C4-2B (cell line): ENCODE measurements around the gene DCPS.
A peak's percentile ranks its signal among the peaks of the same experiment; 100 is the strongest.
"Not testable (repeated sequence)": the region's sequence is repeated elsewhere in the genome, so short reads cannot be mapped to it uniquely, and the experiment has no call there.

Experiments used
- H3K27ac ChIP-seq: fragments of 450-650 bp; 2 replicates; pipeline ENCODE4 v1.5.1; 2017
- ZFX ChIP-seq: fragments of 450-650 bp; IDR thresholded peaks from 2 replicates; pipeline ENCODE4 v1.6.1; 2017
- TF ChIP-seq, protein P1 (sequence below): fragments of 450-650 bp; conservative IDR thresholded peaks from 2 replicates; pipeline ENCODE4 v1.5.1; 2017; ENCODE audit warnings: mild to moderate bottlenecking

DCPS gene

GRCh38 chr11:126360049-126360446 lies 56.2 kb downstream of the DCPS start:
- no peak for TF ChIP-seq ZFX
- TF ChIP-seq, protein P1, sequence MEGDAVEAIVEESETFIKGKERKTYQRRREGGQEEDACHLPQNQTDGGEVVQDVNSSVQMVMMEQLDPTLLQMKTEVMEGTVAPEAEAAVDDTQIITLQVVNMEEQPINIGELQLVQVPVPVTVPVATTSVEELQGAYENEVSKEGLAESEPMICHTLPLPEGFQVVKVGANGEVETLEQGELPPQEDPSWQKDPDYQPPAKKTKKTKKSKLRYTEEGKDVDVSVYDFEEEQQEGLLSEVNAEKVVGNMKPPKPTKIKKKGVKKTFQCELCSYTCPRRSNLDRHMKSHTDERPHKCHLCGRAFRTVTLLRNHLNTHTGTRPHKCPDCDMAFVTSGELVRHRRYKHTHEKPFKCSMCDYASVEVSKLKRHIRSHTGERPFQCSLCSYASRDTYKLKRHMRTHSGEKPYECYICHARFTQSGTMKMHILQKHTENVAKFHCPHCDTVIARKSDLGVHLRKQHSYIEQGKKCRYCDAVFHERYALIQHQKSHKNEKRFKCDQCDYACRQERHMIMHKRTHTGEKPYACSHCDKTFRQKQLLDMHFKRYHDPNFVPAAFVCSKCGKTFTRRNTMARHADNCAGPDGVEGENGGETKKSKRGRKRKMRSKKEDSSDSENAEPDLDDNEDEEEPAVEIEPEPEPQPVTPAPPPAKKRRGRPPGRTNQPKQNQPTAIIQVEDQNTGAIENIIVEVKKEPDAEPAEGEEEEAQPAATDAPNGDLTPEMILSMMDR, result no peak
- H3K27ac ChIP-seq, result no peak overlapping the region

DNA sequence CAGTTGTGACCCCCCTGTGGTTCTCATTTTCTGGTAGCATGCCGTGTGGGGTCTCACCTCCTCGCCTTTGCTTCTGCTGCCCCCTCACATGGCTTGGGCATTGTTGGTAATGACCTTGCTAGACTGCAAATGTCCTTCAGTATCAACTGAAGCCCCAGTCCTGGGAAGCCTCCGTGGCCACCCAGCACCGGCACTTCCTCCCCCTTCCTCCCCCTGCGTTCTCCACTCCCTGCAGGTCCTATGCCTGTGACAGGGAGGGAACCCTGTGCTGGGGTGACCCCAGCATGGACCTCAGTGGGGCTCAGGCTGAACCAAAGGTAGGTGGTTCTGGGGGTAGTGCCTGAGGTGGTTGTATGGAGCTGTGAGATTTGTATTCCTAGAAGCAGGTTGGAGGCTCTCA lies 57.5 kb downstream of the DCPS start:
- no peak overlapping the region for H3K27ac ChIP-seq
- TF ChIP-seq, protein P1, result no peak
- no peak for TF ChIP-seq ZFX

GRCh38 chr11:126362879-126363655 lies 59.2 kb downstream of the DCPS start:
- TF ChIP-seq, protein P1, result no peak
- no peak for TF ChIP-seq ZFX
- peak overlapping the region; percentile 29; the same call in 1 of the 2 replicates for H3K27ac ChIP-seq

GRCh38 chr11:126363706-126364248 lies 59.9 kb downstream of the DCPS start:
- peak overlapping the region; percentile 29; the same call in 1 of the 2 replicates for H3K27ac ChIP-seq
- TF ChIP-seq ZFX, result no peak
- TF ChIP-seq, protein P1, result no peak

DNA sequence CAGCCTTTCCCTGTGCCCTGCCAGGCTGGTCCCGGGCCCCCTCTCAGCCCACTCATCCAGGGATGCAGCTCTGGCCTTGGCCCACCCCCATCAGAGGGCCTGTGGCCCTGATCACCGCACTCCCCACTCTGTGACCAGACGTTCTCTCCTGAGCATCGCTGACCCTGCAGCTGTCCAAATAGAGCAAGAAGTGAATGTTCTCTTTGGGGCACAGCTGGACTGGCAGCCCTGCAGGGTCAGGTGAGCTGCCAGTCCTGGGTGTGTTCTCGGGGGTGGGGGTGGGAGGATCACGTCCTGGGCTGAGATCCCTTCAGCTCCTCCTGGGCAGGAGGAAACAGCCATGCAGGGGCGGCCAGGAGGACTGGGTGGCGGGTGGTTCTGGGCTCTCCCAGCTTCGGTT lies 60.9 kb downstream of the DCPS start:
- H3K27ac ChIP-seq, result not testable (repeated sequence)

DNA sequence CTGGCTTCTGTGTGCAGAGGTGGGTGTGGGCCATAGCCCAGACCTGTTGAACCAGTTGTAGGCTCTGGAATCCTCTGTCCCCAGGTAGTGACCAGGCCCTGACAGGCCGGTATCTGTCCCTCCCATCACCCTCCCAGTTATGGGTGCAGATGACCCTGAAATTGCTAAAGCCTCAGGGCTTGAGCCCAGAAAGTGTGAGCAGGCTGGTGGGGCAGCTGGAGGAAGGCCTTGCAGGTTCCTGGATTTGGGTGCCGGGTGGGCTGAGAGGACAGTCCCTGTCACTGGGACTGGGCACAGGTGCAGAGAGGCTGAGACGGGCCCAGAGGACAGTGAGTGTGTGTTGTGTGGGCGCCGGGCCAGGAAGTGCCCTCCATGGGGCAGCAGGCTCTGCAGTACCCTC lies 61.6 kb downstream of the DCPS start:
- peak overlapping the region; percentile 45 for H3K27ac ChIP-seq

GRCh38 chr11:126366064-126366822 lies 62.4 kb downstream of the DCPS start:
- TF ChIP-seq, protein P1, result no peak
- no peak for TF ChIP-seq ZFX
- peak overlapping the region; percentile 45 for H3K27ac ChIP-seq

DNA sequence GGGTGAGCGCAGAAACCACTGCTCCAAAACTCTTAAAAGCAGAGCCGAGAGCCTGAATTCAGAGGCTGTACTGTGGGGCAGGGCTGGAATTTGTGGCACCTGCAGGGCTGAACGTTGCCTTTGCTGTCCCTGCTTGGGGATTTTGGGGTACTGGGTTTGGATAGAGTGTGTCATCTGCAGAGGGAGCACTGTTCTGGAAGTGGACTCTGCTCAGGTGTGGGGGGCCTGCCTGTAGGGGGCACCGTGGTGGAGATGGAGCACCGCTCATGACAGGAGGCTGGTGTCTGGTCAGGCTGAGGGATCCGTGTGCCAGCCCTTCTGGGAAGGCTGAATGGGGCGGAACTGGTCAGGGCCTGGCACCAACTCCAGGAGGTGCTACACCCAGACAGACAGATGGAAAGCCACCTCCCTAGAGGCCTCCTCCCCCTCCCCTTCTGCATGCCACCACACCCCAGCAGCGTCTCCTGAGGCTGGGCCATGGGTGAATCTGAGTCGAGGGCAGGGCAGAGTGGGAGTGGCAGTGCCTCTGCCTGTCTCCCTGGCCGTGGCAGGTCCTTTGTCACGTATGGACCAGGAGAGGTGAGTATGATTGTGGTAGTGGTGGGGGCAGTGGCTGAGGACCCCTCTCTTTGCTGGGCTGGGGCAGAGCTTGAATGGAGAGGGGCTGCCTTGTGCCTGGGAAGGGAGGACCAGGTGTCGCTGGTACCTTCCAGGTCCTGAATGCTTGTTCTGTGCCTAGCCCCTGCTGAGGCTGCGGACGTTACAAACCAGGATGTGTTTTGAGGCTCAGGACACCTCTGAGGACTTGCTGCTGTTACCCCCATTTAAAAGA lies 63.2 kb downstream of the DCPS start:
- peak overlapping the region; percentile 45; the same call in 1 of the 2 replicates for H3K27ac ChIP-seq

DNA sequence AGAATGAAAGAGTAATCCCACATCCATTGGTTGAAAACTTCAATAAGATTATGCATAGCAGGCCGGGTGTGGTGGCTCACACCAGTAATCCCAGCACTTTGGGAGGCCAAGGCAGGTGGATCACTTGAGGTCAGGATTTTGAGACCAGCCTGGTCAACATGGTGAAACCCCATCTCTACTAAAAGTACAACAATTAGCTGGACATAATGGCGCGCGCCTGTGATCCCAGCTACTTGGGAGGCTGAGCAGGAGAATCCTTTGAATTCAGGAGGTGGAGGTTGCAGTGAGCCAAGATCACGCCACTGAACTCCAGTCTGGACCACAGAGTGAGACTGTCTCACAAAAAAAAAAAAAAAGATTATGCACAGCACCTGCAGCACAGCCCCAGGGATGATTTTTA lies 63.9 kb downstream of the DCPS start:
- peak overlapping the region; percentile 17; the same call in 1 of the 2 replicates for H3K27ac ChIP-seq

- peak overlapping the region; percentile 17 for H3K27ac ChIP-seq
Observed at GRCh38 chr11:126368336-126369119, 64.7 kb downstream of the DCPS start.
